ENCODE measurements around the gene NRIP3.
"Not testable (repeated sequence)": the region's sequence is repeated elsewhere in the genome, so short reads cannot be mapped to it uniquely, and the experiment has no call there.

DNA sequence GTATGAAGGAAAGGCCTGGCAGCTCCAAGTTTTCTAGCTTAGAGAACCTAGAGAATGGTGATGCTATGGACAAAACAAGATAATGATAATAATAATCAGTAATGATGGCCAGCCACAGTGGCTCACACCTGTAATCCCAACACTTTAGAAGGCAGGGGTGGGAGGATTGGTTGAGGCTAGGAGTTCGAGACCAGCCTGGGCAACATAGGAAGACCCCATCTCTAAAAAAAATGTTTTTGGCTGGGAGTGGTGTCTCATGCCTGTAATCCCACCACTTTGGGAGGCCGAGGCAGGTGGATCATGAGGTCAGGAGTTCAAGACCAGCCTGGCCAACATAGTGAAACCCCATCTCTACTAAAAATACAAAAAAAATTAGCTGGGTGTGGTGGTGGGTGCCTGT, 68.0 kb downstream of the NRIP3 start:
- TF ChIP-seq POLR2A, CTCF, EP300 (IDR thresholded peaks at IDR 0.05): not testable (repeated sequence)

All from ovary (tissue), 3 donors.